ENCODE data around the gene ZC3H12A.
A peak's percentile ranks its signal among the peaks of the same experiment; 100 is the strongest.

Gene ZC3H12A

DNA sequence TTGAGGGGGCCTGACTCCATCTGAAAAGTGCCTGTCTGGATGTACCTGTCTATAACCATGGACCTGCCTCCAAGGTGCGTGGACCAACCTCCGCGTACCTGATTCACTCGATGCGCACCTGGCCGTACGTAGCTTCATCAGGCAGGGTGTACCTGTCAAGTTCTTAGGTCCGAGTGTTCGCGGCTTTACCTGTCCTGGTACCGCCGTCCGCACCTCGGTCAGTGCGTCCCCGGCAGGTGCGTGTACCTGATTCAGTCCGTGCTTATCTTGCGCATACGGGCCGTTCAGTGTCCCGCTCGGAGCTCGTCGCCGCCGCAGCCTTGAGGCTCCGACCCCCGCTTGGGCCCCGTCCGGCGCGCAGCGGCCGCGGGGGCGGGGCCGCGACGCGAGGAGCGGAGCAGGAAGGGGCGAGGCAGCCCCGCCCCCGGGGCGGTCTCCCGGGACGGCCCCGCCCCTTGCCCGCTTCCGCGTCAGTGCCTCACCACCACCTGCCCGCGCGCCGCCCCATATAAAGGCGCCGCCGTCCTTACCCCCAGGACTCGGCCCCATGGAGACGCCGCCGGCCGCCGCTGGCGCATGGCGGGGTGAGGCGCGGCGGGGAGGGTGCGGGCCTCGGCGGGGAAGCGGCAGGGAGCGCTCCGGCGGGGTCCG, at the start of gene ZC3H12A:
ZC3H12A (plus strand) TSS at position 535 of the 651 bp plus-strand sequence. CDS start 917 bp downstream, outside the sequence.
- peak; percentile 97 for DNase-seq (ENCODE audit: low spot score)

DNA sequence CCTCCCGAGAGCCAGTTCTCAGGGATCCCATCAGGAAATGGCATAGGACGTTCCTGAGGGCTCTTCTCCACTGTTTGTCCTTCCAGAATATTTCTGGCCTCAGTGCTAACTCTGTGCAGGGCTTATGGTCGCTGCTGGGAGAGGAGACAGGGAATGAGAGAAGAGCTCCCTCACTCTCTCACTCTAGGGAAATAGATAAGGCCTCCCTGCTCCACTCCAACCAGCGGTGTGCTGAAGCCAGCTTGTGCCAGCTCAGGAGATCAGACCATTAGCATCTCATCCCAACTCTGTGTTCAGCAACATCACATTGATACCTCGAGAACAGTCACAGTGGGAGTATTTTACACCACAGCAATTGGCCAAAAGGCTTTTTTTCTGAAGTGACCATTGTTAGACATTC, 49.2 kb upstream of the ZC3H12A start:
- no peak for DNase-seq (ENCODE audit: low spot score)

DNA sequence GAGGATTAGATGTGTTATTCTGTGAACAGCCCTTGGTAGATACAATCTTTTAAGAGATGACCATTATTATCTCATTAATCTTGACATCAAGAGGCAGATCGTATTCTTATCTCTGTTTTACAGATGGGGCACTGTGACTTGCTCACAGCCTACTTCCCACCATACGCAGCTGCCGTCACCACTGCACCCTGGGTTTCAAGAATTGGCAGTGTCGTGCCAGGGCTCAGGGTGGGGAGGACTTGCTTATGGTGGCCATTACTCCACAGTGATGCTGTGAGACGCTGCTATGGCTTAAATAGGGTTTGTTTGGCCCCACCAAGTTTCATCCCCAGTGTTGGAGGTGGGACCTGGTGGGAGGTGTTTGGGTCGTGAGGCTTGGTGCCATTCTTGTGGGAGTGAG, 45.4 kb upstream of the ZC3H12A start:
- no peak for DNase-seq (ENCODE audit: low spot score)

DNA sequence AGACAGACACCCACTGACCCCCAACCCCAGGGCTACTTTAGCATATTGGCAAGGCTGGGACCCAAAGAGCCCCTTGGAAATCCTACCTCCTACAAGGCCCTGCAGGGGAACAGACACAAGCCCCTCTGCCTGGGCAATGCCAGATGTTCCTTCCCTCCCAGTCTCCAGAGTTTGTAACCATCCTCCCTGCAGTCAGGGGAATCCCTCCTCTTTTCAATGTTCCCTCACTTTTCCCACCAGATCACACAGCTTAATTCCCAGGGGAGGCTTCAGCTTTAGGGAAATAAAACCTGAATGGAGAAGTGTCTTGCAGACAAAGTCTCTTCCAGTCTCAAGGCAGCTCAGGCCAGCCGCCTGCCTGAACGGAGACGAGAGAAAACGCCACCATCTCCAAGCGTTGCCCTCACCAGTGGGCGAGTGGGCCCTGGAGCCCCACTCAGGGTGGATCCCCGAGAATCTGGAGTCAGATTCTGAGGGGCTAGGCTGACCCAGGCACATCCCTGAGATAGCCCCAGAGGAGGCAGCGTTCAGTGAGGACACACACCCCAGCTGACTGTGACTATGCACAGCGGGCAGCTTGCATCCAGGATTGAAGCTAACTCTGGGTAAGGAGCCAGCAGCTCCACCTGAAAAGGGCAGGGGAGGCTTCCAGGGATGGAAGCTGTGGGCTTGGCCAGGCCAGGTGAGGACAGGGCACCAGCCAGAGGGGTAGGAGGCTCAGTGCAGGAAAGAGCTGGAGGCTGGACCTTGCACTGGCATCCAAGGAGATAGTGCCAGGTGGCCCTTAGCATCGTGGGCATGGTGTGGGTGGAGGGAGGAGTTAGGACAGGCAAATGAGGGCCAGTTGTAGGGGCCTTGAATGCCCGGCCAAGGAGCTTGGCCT, 44.0 kb upstream of the ZC3H12A start:
- no peak for DNase-seq (ENCODE audit: low spot score)

DNA sequence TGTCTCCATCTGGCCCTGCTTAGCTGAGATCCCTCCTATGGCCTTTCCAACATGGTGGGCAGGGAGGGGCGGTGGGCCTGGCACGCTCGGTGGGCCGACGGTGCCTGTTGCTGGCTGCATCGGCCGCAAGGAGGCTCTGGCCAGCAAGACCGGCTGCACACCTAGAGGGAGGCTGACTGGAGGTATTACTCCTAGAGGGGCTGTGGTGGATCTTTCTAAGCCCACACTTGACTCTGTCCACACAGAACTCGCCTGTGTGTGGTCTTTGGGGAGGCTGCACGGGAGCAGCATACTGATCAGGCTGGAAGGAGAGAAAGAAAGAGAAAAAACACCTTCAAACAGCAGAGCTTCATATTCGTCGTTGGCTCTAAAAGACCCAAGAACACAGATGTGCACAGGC, 41.7 kb upstream of the ZC3H12A start:
- DNase-seq (ENCODE audit: low spot score), result no peak

DNA sequence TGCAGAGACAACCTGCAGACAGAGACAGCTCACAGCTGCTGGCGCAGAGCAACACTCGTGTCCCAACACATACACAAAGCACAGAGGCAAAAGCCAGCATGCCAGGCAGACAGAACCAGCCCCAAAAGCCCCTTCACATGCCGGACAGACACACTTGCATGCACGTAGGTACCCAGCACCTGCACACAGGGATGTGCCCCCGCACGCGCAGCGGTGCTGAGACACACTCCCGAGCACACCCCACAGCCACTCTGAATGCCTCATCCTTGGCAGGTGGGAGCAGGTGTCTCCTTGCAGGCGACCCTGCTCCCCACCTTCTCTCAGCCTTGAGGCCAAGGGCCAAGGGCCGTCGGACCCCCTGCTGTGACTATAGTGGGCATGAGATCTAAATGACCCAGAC, 41.2 kb upstream of the ZC3H12A start:
- no peak for DNase-seq (ENCODE audit: low spot score)

DNA sequence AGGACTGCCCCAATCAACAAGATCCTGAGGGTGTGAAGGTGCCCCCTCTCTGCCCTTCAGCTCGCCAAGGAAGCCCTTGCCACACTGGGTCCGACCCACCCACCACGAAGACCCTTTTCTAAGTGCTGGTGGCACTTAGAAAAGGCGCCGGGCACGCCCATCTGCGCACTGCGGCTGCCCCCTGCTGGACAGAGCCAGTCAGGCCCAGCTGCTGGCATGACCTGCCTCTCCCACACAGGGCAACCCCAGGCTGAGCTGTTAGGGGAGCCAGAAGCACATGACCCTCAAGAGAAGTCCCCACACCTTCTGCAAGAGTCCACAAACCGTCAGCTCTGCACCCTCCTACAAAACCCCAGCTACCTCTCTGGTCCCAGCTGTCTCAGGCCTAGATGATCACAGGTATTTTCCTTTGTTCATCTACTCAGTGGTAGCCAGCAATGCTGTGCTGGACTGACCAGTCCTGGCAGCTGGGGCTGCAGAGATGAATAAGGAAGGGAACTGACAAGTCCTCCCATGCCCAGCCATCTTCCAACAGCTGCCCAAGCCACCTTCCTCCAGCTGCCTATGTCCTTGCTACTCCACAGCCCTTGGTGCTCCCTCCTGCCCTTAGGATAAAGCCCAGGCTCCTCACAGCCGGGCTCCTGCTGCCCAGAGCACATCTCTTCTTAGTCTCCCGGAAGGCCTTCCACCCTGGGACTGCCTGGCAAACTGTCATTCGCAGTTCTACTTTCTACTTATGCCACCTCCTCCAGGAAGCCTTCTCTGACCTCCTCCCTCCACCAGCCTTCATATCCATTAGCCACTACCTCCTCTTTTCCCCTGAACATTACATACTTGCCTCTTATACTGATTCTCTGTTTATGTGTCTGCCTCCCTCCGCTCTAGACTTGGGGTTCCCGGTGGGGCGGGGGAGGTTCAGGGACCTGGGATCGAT, 39.8 kb upstream of the ZC3H12A start:
- DNase-seq (ENCODE audit: low spot score), result peak; percentile 84

DNA sequence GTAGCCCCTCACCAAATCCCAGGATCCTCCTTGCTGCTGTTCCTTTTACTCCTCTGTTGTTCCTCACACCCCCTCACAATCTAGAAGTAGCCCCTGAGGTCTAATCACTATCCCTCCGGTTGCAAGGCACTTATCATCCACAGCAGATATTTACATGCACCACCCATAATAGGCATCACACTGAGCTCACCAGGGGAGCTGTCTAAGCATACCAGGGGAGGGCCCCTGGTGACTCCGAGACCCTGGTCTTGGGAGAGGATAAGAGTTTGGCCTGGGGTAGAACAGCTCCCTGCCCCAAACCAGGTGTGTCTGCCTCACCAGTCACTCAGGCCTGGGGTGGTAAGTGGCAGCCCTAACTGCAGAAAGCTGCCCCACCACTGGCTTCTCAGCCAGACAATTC, 37.3 kb upstream of the ZC3H12A start:
- DNase-seq (ENCODE audit: low spot score), result no peak

DNA sequence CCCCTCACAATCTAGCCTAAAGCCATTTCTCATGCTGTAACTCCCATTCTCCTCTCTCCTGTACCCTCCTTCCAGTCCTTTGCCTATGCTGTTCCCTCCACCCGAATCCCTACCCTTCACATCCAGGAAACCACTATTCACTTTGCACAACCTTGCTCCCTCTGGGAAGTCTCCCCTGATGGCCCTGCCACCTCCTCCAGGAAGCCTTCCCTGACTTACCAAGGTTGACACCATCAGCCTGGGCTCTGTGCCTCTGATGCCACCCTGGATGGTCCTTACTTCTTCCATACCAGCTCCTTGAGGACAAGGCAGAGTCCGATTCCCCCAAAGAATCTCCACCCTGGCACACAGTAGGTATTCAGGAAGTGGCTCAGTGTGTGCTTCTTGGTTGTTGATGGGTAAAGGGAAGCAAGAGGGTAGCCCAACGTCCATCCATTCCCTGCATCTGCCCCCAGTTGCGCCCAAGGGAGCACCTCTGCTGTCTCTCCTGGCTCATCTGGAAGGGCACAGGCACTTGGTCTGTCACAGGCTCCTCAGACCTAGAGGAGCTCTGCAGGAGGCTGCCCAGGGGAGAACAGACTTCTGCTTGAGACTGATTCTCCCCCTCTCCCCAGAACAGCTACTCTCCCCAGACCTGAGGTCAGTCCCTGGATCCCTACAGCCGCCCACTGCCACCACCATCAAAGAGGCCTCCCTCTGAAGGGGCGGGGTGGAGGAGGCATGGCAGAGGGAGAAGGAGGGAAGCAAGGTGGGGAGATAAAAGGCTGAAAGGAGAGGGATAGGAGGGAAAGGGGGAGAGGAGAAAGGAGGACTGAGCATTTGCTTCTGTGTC, 36.1 kb upstream of the ZC3H12A start:
- no peak for DNase-seq (ENCODE audit: low spot score)

DNA sequence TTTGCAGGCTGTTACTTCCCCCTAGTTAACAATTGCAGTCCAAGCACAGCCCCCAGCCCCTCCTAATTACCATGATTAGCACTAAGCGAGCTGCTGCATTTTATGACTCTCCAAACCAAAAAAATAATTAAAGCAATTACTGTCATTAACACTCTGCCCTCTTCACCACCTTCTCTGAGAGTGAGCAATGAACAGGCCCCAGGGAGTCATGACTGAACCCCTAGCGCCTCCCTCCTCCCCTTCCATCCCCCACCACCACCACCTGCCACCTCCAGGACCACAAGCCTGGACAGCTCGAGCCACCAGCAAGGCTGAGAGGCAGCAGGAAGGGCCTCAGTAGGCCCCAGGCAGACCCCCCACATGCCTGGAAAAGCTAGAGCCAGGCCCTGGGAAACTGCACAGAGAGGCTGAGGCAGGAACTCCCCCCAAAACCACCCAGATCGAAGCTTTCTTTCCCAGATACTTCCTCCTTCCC, 35.5 kb upstream of the ZC3H12A start:
- no peak for DNase-seq (ENCODE audit: low spot score)

DNA sequence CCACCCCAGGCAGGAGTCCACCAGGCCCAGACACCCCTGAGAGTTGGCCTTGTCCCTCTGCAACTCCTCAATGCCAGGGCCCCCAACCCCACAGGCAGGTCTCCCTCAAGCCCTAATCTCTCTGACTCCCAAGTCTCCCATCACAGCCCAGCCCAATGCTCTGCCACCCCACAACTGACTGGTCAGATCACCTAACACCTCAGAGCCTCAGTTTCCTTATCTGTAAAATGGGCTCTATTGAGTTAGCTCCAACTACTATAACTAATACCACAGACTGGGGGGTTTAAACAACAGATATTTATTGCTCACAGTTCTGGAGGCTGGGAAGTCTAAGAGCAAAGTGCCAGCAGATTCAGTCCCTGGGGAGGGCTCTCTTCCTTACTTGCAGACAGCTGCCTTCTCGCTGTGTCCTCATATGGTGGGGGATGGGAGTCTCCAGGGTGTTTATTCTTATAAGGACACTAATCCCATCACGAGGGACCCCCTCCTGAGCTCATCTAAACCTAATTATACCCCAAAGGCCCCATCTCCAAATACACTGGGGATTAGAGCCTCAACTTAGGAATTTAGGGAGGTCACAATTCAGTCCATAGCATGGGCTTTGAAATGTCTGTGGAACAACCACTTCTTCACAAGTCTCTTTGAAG, 34.9 kb upstream of the ZC3H12A start:
- DNase-seq (ENCODE audit: low spot score), result no peak

DNA sequence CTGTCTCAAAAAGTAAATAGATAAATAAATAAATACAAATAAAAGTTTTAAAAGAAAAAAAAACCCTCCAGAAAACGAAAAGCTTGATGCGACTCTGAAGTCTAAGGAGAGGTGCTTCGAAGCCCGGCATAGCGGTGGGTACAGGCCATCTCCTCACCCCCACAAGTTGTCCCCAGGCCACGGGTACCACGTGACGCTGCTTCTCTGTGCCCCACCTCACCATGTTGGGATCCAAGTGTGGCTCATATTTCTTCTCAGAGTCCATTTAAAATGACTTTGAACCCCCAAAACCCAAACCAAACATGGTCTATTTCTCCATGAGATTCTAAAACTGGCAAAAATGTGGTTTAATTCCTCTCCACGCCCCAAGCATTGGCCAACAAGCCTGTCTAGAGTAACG, 32.9 kb upstream of the ZC3H12A start:
- no peak for DNase-seq (ENCODE audit: low spot score)

DNA sequence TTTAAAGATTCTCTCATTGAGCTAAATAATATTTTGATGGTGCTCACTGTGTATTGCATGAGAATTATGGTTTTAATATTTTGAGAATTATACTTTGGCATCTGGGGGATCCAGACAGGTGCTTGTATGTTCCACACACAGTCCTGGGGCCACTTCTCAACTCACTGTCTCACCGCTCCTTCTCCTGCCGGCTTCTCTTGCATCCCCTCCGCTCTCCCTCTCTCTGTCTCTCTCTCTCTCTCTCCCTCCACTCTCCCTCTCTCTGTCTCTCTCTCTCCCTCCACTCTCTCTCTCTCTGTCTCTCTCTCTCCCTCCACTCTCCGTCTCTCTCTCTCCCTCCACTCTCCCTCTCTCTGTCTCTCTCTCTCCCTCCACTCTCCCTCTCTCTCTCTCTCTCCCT, 32.2 kb upstream of the ZC3H12A start:
- no peak for DNase-seq (ENCODE audit: low spot score)

DNA sequence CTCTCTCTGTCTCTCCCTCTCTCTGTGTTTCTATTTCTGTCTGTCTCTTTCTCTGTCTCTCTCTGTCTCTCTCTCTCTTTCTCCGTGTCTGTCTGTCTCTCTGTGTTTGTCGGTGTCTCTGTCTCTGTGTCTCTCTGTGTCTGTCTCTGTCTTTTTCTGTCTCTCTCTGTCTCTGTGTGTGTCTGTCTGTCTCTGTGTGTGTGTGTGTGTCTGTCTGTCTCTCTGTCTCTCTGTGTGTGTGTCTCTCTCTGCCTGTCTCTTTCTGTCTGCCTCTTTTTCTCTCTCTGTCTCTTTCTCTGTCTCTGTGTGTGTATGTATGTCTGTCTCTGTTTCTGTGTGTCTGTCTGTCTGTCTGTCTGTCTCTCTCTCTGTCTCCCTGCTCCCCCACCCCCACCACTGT, 31.7 kb upstream of the ZC3H12A start:
- DNase-seq (ENCODE audit: low spot score), result no peak

DNA sequence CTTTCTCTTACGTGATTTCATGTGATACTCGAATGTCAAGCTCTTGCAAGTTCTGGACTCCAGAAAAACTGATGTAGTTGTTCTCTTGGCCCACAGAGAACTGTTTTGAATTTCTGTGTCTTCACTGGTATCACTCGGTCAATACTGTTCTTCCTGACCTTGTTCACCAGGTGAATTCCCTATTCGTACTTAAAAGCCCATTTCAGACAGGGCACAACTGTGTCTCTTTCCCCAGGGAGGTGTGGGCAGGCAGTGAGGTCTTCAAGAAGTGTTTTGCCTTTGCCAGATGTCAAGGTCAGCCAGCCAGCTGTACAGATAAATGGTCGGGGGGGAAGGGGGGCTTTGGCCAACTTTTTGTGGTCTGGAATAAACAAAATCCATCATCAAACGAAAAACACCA, 27.5 kb upstream of the ZC3H12A start:
- no peak for DNase-seq (ENCODE audit: low spot score)

DNA sequence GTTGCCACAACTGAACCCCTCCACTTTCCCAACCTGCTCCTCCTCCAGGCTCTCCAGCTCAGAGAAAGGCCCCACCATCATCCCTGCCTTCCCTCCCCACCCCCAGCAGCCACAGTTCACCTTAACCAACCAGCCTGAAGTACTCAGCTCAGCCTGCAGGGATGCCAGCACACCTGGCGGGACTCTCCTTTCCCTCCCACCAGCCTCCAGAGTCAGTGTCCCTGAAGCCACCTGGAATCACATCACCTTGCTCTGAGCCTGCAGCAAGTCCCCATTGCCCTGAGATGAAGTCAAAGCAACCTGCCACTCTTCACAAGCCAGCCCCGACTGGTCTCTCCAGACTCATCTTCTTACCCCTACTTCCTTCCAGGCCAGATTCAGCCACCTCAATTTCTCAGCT, 26.2 kb upstream of the ZC3H12A start:
- no peak for DNase-seq (ENCODE audit: low spot score)

DNA sequence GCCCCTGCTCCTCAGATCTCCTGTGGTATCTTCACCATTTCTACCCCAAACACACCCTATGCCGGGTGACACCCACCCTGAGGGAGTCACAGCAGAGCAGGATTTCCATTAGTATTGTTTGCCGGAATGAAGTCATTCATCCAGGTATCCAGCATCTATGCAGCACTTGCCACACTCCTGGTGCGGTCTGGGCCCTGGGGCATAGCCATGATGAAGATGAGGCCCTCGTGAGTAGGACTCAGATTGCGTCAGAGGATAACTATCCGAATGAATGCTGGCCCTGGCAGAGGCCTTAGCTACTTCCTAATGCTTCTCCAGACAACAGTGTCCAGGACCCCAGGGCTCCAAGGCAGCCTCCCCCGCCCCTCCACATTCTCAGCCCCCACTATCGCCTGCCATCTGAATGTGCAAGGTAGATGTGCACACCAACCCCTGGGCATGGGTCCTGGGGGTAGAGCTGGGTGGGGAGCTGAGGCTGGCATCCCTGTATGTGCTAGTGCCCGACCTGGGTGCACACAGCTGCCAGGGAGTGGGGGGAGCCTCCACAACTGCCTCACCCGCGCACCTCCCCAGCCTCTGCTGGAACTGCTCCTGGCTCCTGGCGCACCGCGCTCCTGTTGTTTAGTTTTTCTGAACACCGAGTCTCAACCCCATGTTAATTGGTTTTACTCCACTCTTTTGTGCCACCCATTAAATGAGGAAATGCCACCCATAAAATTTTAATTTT, 25.5 kb upstream of the ZC3H12A start:
- no peak for DNase-seq (ENCODE audit: low spot score)

DNA sequence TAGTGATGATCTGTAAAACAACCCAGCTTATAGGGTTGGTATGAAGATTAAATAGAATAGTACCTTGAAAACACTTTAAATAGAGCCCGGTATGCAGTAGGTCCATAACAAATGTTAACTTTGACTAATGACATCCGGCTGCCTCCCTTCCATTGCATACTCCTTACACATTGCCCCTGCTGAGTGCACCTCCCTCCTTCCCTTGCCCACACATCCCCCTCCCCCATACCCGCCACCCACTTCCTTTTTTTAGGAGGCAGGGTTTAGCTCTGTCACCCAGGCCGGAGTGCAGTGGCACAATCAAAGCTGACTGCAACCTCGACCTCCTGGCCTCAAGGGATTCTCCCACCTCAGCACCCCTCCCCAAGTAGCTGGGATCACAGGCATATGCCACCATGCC, 24.4 kb upstream of the ZC3H12A start:
- no peak for DNase-seq (ENCODE audit: low spot score)

DNA sequence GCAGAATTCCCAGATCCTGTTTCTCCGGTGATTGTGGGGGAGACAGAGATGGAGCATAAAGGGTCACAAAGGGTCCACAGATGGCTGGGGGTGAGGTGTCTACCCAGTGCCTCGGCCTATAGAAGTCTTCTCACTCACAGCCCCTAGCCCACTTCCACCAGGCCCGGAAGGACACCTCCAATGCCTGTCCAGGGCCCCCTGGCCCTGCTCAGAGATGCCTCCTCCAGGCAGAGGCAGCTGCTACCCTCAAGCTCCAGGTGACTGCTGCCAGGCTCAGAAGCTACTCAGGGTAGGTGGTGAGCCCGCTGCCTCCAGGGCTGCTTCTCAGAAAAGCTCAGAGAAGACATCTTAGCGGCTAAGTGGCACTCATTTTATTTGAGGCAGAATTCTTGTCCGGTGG, 22.0 kb upstream of the ZC3H12A start:
- no peak for DNase-seq (ENCODE audit: low spot score)

DNA sequence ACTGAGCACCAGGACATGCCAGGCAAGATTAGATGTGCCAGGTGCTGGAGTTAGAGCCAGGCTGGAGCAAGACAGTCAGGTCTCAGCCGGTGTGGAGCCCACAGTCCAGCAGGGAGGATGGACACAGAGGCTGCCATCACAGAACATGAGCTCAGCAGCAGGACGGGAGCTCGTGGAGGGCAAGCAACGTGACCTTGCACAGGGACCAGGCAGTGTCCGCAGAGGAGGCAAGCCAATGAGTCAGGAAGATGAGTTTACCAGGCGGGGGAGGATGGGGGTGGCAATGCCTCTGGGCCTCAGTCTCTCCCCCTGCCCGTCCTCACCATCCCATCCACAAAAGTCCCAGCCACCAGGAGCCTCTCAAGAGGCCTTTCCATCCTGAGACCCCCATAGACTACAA, 20.7 kb upstream of the ZC3H12A start:
- DNase-seq (ENCODE audit: low spot score), result no peak
